ENCODE measurements around the gene ERLEC1.

- TF ChIP-seq CTCF (conservative IDR thresholded peaks at IDR 0.05 in 1 of 2, IDR thresholded peaks at IDR 0.05 in 1 of 2; ENCODE audit: extremely low read depth in 1 of 2, insufficient read depth in 1 of 2, low read depth in 1 of 2, low read length in 2 of 2) (no peak), EZH2 (IDR thresholded peaks at IDR 0.05; ENCODE audit: borderline replicate concordance, low read length) (no peak)
Measured at GRCh38 chr2:53739032-53739431, 47.8 kb upstream of the ERLEC1 start.

Measured in mammary epithelial cell (primary cell).